Measurements from ENCODE around the gene FOSL1. TPM values are rescaled to one million over a fixed set of nuclear protein-coding genes. Genes with fewer than 3 reads are reported as not detected.
A peak's percentile ranks its signal among the peaks of the same experiment; 100 is the strongest.

Gene FOSL1
- total and polyA plus RNA-seq, 2 of the 13 experiments (the other 11 are each of a cell fraction or from before 2014, with no cell fraction given) = 4.0 to 4.1 TPM

DNA sequence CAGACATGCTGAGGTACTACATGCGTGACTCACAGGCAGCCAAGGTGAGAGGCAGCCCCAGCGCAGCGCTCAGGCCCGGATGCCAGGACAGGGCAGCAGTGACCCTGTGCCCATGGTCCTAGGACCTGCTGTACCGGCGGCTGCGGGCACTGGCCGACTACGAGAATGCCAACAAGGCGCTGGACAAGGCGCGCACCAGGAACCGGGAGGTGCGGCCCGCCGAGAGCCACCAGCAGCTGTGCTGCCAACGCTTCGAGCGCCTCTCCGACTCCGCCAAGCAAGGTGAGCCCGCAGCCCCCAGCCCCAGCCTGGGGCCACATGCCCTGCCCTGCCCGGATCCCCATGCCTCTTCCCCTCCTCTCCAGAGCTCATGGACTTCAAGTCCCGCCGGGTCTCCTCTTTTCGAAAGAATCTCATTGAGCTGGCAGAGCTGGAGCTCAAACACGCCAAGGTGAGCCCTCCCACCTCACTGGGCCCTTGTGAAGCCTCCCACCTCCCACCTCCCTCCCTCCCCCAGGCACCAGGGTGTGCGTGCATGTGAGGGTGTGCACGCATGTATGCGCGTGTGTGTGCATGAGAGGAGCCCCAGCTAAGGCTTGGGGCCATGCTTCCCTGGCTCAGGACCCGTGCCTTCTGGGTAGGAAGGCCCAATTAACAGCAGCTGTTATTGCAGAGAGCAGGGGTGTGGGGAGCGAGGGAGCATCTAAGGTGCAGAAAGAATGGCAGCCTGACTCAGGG is 47.5 kb downstream of the FOSL1 start (continued):
- TF ChIP-seq ZBTB39 (CRISPR knock-in tag; IDR thresholded peaks at IDR 0.05) = no peak
- TF ChIP-seq, protein P1, sequence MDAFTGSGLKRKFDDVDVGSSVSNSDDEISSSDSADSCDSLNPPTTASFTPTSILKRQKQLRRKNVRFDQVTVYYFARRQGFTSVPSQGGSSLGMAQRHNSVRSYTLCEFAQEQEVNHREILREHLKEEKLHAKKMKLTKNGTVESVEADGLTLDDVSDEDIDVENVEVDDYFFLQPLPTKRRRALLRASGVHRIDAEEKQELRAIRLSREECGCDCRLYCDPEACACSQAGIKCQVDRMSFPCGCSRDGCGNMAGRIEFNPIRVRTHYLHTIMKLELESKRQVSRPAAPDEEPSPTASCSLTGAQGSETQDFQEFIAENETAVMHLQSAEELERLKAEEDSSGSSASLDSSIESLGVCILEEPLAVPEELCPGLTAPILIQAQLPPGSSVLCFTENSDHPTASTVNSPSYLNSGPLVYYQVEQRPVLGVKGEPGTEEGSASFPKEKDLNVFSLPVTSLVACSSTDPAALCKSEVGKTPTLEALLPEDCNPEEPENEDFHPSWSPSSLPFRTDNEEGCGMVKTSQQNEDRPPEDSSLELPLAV (CRISPR knock-in tag; conservative IDR thresholded peaks at IDR 0.05; ENCODE audit: low read depth) = no peak
- no peak for TF ChIP-seq NR3C1 (CRISPR knock-in tag; IDR thresholded peaks at IDR 0.05)

GRCh38 chr11:65851811-65852507 is 48.2 kb downstream of the FOSL1 start:
- H3K27ac ChIP-seq (ENCODE audit: extremely low read length, insufficient read depth, low read length) = no peak overlapping the region
- H3K36me3 ChIP-seq (replicated peaks in 1 of 2; ENCODE audit: control insufficient read depth in 1 of 2, insufficient read depth in 2 of 2, low read length in 2 of 2) = peaks cover 14 to 34% of the 10 kb centered on the region in 2 experiments
- no peak overlapping the region for H2AFZ ChIP-seq (ENCODE audit: low read length)
- 0 out of 2 replicates have a peak, but pooled peaks cover 4% of the 10 kb centered on the region for H3K9me3 ChIP-seq (ENCODE audit: low read length)
- H3K4me2 ChIP-seq (ENCODE audit: low read depth, low read length) = no peak overlapping the region
- CTCF ChIA-PET (ENCODE audit: low intra/inter-chr PET ratio, low total read pairs) = no interaction called here
- H4K20me1 ChIP-seq (ENCODE audit: insufficient read depth, low read length) = peaks cover 43% of the 10 kb centered on the region
- DNase-seq (ENCODE audit: low spot score) = no peak
- ATAC-seq = no peak
- no peak for TF ChIP-seq U2AF1 (optimal IDR thresholded peaks at IDR 0.05; ENCODE audit: low read depth, low read length)
- 0 out of 2 replicates have a peak, but pooled peaks have one; percentile 33 for TF ChIP-seq FOXO4 (CRISPR knock-in tag; conservative IDR thresholded peaks at IDR 0.05)
- TF ChIP-seq RNF219 (CRISPR knock-in tag; IDR thresholded peaks at IDR 0.05) = no peak
- peak; percentile 2; the same call in 1 of the 2 replicates for TF ChIP-seq AKAP8 (CRISPR knock-in tag; IDR thresholded peaks at IDR 0.05)
- 0 out of 4 replicates have a peak, but pooled peaks of 1 of the 2 experiments have one; percentile 29 for TF ChIP-seq POLR2A (IDR thresholded peaks at IDR 0.05; ENCODE audit: insufficient read depth in 1 of 2, low read depth in 2 of 2, low read length in 2 of 2)
- peak; percentile 61 for TF ChIP-seq POLR2G (IDR thresholded peaks at IDR 0.05; ENCODE audit: low read depth, low read length)
- no peak for TF ChIP-seq RCOR2 (CRISPR knock-in tag; IDR thresholded peaks at IDR 0.05)
- no peak for TF ChIP-seq ZMYM4 (CRISPR knock-in tag; IDR thresholded peaks at IDR 0.05)
- no peak for TF ChIP-seq ZNF343 (CRISPR knock-in tag; IDR thresholded peaks at IDR 0.05)
- no peak for TF ChIP-seq JUN (CRISPR knock-in tag; IDR thresholded peaks at IDR 0.05)
- no peak for TF ChIP-seq ZNF264 (CRISPR knock-in tag; IDR thresholded peaks at IDR 0.05)
- in situ Hi-C loops (cut with HindIII; ENCODE audit: extremely low pct_ligation_motif_present, low pct_unique_long_range_greater_than_20kb) = loop anchor here (10.0 kb wide), 1 partner anchor 297 kb away; the partner anchor contains the start of gene LTBP3
- no peak for FAIRE-seq
- no peak overlapping the region for H3K4me3 ChIP-seq (replicated peaks in 1 of 3; ENCODE audit: insufficient read depth in 1 of 3, low read depth in 2 of 3, low read length in 3 of 3)
- no TSS peak for BruUV-seq (replicated peaks)
- 94% methylated on average over 8 of the region's 10 CpGs for WGBS (ENCODE audit: low lambda C conversion rate)
- peaks cover 14% of the 10 kb centered on the region for H3K79me2 ChIP-seq (ENCODE audit: insufficient read depth, low read length)
- no peak overlapping the region for H3K9ac ChIP-seq (ENCODE audit: insufficient read depth, low read depth, low read length)
- peaks cover 74% of the 10 kb centered on the region for H3K4me1 ChIP-seq (ENCODE audit: insufficient read depth, low read length)
- POLR2A ChIA-PET = interaction anchor here (0.9 to 4.1 kb wide), 5 partner anchors 8 to 38 kb away, joined by 4 to 20 read pairs (median 6); partner anchors contain the start of genes CCDC85B and MUS81
- no peaks in the 10 kb centered on the region for H3K27me3 ChIP-seq (ENCODE audit: control insufficient read depth in 1 of 2, insufficient read depth in 2 of 2, low read length in 2 of 2)
- intact Hi-C loops (cut with micrococcal nuclease; ENCODE audit: unreplicated experiment) = no loop called here
